Stimulated activated CD4-positive, alpha-beta T cell treated with anti-CD3 and anti-CD28 coated beads, Interleukin-2, amount 100 ng/mL, for 24 hours (primary cell): ENCODE data around the gene ATP4A.
"Not testable (repeated sequence)": the region's sequence is repeated elsewhere in the genome, so short reads cannot be mapped to it uniquely, and the experiment has no call there.

Experiments
- DNase-seq, 2 donors: peaks; one replicate each; pipeline ENCODE4 v3.0.0-alpha.2; 2020

Gene ATP4A

GRCh38 chr19:35563207-35563829 is at the start of gene ATP4A:
TSS of gene ATP4A (minus strand) at chr19:35563658. CDS start at chr19:35563629, 29 bp downstream.
- DNase-seq: no peak

- DNase-seq: peak; percentile 96 to 97
These were observed 49.3 kb upstream of the ATP4A start, which contains the start of gene HAUS5 for GRCh38 chr19:35612559-35613321. TSS of gene HAUS5 (plus strand) at chr19:35612735. CDS start at chr19:35612795, 60 bp downstream.

- DNase-seq: no peak
These were observed 48.7 kb upstream of the ATP4A start for GRCh38 chr19:35612224-35612558.

GRCh38 chr19:35609851-35610353 is 46.4 kb upstream of the ATP4A start:
- peak; percentile 20 to 29 for DNase-seq

- DNase-seq: no peak
These were observed 44.8 kb upstream of the ATP4A start for GRCh38 chr19:35608251-35608650.

- no peak for DNase-seq
These were observed 44.2 kb upstream of the ATP4A start for GRCh38 chr19:35607661-35608060.

- not testable (repeated sequence) for DNase-seq
These were observed 43.7 kb upstream of the ATP4A start for GRCh38 chr19:35607170-35607569.

GRCh38 chr19:35604436-35604835 is 41.0 kb upstream of the ATP4A start:
- DNase-seq: not testable (repeated sequence)

GRCh38 chr19:35601971-35602370 is 38.5 kb upstream of the ATP4A start:
- DNase-seq: no peak

GRCh38 chr19:35596366-35596999 is 33.0 kb upstream of the ATP4A start:
- peak in 1 of 2 donors; percentile 14 for DNase-seq

- DNase-seq: no peak
These were observed 32.5 kb upstream of the ATP4A start for GRCh38 chr19:35595928-35596327.

GRCh38 chr19:35595026-35595425 is 31.6 kb upstream of the ATP4A start:
- DNase-seq: not testable (repeated sequence)

- DNase-seq: peak in 1 of 2 donors; percentile 18
These were observed 28.8 kb upstream of the ATP4A start for GRCh38 chr19:35592226-35592625.

- DNase-seq: no peak
These were observed 27.4 kb upstream of the ATP4A start for GRCh38 chr19:35590875-35591274.

- no peak for DNase-seq
These were observed 23.9 kb upstream of the ATP4A start for GRCh38 chr19:35587321-35587720.

- DNase-seq: peak in 1 of 2 donors; percentile 33
These were observed 22.4 kb upstream of the ATP4A start, which contains the start of gene PMIS2 for GRCh38 chr19:35585848-35586247. TSS of gene PMIS2 (plus strand) at chr19:35586173. CDS start at chr19:35586260, 87 bp downstream.

GRCh38 chr19:35582760-35583159 is 19.3 kb upstream of the ATP4A start:
- DNase-seq: no peak

GRCh38 chr19:35578707-35579106 is 15.2 kb upstream of the ATP4A start:
- no peak for DNase-seq

GRCh38 chr19:35577918-35578317 is 14.5 kb upstream of the ATP4A start:
- no peak for DNase-seq

- DNase-seq: no peak
These were observed 8.0 kb upstream of the ATP4A start for GRCh38 chr19:35571406-35571965.

- no peak for DNase-seq
These were observed 5.9 kb upstream of the ATP4A start for GRCh38 chr19:35569281-35569781.

- DNase-seq: no peak
These were observed 3.3 kb upstream of the ATP4A start for GRCh38 chr19:35566738-35567137.
